ENCODE data around the gene CBX6.
"Not testable (repeated sequence)": the region's sequence is repeated elsewhere in the genome, so short reads cannot be mapped to it uniquely, and the experiment has no call there.

The CBX6 gene

DNA sequence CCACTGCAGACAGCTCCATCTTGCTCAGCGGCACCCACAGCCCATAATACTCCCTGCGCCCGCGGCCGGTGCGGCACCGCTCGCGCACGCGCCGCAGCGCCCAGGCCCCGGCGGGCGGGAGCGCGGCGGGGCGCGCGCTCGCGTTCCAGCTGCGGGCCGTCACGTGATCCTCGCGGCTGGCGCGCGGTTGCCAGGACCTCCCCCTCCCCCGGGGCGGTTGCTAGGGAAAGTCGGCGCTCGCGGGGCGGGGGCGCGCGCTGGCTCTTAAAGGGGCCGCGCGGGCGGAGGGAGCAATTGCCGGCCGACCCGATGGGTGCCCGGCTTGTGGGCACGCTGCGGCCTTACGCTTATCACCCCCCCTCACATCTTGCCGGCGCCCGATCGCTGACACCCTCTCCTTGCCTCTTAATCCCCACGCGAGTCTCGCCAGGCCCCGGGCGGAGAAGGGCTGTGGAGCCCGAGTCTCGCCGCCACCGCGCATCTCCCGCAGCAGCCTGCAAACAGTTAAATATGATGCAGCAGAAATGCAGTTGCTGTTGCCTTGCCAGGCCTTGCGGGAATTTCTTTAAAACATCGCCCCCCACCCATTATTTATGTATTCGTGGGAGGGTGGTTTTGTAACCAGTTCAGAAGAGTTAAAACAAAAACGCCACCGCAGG lies at the start of gene CBX6:
Gene CBX6 (minus strand): TSS at position 45 of the 659 bp plus-strand sequence. CDS start 26 bp downstream, at position 19.
- peak; percentile 95 for DNase-seq

DNA sequence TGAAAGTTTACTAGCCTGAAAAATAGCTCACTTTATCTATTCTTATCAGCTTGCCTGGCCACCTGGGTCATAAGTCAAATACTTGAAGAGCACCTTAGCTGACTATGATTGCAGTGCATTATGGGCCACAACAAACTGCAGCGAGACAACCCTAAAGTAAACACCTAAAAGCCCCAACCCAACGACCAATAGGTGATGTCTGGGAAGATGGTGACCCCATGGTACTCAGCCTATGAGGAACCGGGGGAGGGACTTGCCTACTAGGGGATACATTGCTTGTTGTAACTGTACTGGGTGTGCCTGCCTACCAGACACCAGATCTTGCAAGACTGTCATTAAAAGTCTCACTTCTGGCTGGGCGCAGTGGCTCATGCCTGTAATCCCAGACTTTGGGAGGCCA lies 49.8 kb upstream of the CBX6 start:
- no peak for DNase-seq

DNA sequence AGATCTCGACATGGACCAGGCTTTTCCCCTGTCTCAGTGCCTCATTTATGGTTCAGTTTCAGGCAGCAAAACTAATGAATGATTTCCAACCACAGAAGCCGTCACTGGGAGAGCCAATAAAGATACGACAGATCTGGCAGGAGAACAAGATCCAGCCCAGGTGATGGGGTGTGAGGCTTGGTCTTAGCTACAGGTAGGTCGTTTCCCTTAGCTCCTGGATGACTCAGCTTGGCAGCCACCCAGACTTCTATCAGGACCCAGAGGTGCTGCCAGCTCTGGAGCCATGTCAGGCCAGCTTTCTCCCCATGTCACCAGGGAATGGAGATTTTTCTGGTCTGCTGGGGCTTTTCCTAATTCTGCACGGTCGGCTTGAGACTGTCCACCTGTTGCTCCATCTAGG lies 49.1 kb upstream of the CBX6 start:
- DNase-seq: no peak

DNA sequence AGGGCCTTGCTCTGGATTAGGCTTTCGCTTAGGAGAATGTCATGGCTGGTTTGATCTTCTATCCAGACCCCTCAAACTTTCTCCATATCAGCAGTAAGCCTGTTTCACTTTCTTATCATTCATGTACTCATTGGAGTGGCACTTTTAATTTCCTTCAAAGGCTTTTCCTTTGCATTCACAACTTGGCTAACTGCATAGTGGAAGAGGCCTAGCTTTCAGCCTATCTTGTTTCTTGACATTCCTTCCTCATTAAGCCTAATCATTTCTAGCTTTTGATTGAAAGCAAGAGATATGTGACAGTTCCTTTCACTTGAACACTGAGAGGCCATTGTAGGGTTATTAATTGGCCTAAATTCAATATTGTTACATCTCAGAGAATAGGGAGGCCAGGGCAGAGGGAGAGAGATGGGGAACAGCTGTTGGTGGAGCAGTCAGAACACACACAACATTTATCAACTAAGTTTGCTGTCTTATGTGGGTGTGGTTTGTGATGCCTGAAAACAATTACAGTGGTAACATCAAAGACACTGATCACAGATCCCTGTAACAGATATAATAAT lies 47.7 kb upstream of the CBX6 start:
- DNase-seq: no peak

DNA sequence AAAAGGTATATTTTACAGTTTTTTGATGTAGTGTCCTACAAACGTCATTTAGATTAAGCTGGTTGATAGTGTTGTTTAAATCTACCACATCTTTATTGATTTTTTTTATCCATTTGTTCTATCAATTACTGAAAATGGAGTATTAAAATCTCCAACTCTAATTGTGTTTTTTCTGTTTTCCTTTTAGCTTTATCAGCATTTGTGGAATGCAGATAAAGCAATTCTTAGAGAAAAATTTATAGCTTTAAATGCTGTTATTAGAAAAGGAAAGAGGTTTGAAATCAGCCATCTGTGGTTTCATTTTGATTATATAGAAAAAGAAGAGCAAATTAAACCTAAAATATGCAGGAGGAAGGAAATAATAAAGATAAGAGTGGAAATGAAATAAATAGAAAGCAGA lies 39.4 kb upstream of the CBX6 start:
- DNase-seq: no peak

DNA sequence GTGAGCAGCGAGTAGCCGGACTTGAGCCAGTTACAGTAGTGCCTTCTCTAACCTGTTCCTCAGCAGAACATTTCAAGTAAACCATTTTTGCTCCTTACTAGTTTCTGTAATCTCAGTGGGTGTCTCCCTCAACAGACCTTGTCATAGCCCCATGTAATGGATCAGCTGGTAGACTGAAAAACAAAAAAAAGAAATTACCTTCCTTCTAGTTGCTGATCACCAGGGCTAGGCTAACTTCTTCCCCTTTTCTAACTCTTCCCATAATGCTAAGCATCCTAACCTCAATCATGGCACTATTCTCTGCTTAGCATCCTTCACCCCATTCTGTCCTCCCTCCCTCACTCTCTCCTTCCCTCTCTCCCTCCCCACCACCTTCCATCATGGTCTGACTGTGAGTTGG lies 35.8 kb upstream of the CBX6 start:
- DNase-seq: no peak

DNA sequence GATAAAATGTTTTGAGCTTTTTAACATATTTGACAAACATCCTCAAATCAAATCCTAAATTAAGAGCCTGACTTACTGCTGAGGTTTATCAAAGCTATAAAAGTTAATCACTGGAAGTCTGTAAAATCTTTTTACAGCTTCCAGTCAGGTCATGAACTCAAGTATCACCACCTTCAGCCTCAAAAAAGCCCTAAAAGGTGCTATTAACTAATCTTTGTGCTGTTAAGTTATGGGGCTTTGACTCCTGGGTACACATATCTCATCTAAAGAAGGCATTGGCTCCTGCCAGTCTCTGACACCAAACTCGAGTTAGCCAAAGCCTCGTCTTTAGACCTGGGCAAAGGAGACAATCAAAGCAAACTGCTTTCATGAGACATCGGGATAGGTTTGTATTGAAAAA lies 34.0 kb upstream of the CBX6 start:
- DNase-seq: no peak

DNA sequence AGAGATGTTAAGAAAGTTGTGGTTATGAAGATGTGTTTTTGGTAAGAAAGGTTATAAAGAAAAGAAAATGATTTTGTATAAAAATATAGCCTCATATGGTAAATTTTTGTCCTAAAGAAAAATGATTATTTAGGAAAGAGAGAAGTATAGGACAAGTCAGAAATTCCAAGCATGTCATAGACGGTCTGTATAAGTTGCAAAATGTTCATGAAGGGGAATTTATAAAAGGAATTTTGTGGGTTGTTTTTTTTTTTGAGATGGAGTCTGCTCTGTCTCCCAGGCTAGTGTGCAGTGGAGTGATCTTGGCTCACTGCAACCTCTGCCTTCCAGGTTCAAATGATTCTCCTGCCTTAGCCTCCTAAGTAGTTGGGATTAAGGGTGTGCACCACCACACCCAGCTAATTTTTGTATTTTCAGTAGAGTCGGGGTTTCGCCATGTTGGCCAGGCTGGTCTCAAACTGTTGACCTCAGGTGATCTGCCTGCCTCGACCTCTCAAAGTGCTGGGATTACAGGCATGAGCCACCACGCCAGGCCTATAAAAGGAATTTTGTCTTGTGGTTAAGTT lies 32.1 kb upstream of the CBX6 start:
- DNase-seq: not testable (repeated sequence)

DNA sequence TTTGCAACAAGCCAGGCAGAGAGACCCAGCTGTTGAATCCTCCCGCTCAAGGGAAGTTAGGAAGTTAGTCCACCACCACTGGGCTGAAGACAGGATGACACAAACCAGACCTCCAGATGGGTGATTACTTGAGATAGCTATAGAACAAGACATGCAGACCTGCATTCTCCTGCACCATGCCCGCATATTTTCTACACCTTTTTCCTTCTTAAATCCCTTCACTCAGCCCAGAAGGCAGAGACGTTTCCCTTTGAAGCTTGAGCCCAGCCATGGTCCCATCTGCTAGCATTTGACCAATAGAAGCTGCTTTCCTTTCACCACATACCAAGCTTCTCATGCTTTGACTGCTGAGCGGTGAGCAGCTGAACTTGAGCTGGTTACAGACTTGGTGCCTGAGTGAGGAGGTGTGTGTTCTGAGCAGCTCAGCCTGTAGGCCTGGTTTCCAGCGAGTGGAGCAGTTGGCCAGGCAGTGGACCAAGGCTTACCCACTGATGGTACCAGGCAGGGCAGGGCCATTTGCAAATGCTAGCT lies 29.2 kb upstream of the CBX6 start:
- no peak for DNase-seq

DNA sequence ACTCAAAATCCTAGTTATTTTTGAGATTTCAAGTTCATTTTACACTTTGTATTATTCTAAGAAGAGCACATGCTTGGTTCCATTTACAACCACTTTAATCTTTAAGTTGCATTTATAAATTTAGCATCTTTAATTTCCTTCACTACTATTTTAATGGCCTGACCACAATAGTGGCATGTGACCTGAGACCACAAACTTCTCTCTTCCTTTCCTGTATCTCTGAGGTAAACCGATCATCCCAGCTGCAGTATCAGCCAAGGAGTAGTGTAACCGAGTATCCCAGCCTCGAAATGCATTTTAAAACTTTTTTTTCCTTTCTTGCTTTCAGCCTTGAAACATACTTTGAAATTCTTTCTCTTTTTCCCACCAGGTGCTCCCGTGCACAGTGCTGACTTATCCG lies 28.7 kb upstream of the CBX6 start:
- DNase-seq: no peak

DNA sequence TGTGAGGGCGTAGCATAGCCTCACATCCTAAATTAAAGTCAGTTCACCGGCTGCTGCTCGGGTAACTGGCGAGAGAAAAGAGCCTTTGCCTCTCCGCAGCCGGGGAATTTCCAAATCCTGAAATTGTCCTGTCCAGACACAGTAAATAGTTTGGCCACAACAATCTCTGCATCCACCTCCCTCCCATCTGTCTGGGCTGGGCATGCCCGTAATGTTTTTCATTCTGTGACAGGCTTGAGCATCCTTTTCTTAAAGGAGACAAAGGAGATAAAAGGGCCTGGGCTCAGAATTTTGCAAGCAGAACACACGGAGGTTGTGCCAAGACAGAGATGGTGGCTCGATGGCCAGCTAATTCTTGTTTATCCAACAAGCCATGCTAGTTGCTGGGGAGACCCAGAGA lies 19.2 kb upstream of the CBX6 start:
- DNase-seq: no peak

DNA sequence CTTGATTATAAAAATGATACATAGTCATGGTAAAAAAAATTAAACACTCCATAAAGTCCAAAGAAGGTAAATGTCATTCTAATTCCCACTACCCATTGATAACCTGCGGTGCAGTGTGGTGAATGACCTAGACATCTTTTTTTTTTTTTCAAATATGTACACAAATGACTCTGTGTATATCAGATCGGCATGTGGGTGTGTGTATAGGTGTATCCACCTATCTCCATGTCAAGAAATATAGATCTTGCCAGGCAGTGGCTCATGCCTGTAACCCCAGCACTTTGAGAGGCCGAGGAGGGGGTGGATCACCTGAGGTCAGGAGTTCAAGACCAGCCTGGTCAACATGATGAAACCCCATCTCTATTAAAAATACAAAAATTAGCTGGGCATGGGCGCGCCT lies 18.4 kb upstream of the CBX6 start:
- DNase-seq: no peak

DNA sequence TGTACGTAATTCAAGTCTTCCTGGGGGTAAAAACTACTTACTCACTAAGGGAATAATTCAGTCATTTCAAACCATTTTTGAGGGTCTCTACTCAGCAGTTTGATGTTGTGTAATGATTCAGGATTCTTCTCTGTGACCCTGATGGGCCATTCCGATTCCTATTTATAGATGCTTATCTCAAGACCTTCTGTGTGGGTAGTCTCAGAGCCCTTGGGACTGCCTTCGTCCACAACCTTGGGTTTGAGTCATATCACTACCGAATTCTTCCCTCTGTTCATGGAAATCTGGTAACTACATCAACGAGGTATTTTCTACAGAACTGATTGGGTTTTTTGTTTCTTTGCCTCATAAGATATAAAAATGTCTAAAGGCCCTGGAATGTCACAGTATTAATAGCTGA lies 14.3 kb upstream of the CBX6 start:
- no peak for DNase-seq

DNA sequence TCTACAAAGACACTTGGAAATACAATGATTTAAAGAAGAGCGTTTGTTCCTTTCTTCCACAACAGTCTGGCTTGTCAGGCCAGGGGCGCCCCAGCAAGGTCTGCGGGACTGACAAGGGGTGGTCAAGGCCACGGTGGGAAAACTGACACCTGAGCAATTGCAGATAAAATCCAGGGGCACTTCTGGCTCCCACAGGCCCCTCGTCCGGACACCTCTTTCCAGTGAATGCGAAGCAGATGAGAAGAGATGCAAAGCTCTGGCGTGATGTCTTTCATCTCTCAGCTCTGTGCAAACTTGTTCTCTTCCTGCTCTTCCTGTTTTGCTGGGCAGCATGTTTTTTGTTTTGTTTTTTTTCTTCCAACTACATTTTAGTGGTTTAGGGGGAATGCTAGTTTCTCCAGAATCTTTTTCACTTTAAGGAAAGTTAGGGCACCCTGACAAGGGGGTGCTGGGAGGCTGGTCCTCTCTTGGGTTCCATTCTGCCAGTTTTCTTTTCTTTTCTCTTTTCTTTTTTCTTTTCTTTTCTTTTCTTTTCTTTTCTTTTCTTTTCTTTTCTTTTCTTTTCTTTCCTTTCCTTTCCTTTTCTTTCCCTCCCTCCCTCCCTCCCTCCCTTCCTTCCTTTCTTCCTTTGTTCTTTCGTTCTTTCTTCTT lies 11.1 kb upstream of the CBX6 start:
- DNase-seq: no peak

DNA sequence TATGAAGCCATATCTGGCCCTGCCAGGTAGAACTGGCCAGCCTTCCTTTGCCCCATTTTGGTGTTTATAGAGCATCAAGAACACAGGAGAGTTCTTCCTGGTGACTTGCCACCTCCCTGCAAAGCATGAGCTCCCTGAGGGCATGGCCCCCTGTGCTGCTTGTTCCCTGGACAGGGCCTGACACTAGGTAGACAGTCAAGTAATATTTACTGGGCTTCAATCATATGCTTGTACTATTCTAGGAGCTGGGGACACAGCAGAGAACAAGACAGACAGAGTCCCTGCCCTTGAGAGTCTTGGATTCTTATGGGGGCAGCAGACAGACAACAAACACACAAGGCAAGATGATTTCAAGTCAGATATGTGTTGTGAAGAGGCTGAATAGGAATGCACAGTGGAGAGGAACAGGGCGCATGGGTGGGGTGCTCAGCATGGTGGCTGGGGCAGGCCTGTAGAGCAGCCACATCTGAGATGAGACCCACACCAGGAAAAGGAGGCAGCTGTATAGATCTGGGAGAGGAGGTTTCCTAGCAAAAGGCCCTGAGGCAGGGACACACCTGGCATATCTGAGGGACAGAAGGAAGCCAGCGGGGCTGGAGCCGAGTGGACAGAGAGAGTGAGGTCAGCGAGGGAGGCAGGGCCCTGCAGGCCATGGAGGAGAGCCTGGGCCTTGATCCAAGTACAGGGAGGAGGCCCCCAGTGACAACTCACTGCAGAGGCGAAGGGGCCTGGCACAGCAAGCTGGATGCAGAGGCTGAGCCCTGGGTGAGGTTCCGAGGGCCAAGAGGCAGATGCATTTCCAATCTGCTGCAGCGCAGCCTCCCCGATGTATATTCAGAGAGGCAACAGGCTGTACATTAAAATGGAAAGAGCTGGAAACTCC lies 10.2 kb upstream of the CBX6 start:
- no peak for DNase-seq

DNA sequence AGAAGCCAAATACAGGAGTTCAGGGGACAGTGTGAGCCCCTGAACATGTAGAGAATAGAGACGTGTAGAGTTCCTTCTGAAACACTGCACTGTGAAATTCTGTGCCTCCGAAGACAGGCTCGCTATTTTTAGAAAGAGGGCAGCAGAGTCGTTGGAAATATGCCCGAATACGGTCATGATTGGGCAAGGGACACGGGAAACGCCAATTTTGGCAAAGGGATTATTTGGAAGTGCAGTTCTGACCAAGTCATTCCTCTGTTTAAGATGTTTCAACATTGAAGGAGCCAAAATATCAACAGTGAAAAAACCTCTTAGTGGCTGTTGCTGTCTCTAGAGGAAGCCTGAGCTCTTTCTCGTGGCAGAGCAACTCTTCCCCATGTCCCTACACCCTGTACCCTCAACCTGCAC lies 9.5 kb upstream of the CBX6 start:
- no peak for DNase-seq

DNA sequence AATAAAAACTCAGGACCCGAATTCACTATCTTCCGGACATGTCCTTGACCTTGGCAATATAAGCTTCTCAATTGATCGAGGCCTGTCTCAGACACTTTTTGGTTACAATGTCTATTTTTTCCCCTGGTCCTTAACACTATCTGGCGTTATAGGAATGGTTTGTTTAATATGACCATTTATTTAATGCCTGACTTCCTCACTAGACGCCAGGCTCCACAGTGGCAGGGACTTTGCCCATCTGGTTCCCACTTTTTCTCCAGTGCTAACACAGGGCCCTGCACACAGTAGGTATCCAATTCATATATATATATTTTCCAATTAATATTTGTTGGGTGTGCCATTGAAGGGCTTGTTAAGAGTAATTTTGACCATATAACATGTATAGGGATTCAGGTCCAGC lies 7.9 kb upstream of the CBX6 start:
- no peak for DNase-seq

DNA sequence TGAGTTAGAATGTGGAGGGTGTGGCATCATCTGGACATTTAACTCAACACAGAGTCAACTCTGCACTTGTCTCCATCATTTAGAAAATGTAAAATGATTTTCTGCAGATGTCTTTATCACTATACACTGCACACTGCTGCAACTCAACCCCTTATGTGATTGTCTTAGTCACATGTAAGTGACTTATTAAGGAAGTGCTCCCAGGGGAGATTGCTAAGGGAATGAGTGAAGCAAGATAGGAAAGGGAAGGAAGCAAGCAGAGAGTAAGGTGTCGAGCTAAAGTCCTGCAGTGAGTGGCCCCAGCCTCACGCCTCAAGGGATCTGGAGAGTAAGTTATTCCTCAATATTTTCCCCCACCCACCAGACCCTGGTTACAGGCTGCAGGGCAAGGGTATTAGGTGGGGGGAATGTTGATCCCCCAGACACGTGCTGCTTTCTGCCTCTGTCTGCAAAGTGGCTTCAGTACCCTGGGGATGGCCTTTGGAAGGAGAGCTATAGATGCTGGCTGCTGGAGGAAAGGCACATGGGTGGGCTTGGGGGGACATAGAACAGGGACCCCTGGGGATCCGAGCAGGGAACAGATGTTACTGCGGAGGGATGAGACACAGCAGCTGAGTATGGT lies 7.2 kb upstream of the CBX6 start:
- no peak for DNase-seq

DNA sequence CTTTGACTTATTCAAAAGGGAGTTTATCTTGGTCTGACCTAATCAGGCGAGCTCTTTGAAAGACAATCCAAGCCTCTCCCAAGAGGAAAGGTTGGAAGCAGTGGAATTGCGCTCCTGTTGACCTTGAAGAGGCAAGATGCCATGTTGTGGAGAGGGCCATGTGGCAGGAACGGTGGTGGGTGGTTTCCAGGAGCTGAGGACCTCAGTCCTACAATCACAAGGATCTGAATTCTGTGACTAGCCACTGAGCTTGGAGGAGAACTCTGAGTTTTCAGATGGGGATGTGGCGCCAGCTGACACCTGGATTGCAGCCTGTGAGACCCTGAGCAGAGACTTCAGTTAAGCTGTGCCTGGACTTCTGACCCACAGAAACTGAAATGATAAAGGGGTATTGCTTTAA lies 6.0 kb upstream of the CBX6 start:
- no peak for DNase-seq

DNA sequence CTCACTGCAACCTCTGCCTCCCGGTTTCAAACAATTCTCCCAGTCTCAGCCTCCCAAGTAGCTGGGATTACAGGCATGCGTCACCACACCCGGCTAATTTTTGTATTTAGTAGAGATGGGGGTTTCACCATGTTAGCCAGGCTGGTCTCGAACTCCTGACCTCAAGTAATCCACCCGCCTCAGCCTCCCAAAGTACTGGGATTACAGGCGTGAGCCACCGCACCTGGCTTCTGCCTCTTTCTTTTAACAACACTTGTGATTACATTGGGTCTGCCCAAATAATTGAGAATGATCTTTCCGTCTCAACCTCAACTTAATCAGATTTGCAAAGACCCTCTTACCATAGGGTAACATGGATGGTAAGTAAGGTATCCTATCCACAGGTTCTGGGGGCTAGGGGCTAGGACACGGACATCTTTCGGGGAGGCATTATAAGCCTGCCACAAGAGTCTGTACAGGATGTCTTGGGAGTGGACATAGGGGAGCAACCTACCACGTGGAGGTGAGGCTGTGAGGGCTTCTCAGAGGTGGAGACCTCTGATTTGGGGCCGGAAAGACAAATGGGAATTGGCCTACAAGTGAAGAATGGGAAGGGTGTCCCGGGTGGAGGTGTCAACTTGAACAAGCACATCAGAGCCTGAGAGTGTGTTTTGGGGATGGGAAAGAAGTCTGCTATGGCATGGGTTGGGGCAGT lies 2.7 kb upstream of the CBX6 start:
- DNase-seq: no peak

DNA sequence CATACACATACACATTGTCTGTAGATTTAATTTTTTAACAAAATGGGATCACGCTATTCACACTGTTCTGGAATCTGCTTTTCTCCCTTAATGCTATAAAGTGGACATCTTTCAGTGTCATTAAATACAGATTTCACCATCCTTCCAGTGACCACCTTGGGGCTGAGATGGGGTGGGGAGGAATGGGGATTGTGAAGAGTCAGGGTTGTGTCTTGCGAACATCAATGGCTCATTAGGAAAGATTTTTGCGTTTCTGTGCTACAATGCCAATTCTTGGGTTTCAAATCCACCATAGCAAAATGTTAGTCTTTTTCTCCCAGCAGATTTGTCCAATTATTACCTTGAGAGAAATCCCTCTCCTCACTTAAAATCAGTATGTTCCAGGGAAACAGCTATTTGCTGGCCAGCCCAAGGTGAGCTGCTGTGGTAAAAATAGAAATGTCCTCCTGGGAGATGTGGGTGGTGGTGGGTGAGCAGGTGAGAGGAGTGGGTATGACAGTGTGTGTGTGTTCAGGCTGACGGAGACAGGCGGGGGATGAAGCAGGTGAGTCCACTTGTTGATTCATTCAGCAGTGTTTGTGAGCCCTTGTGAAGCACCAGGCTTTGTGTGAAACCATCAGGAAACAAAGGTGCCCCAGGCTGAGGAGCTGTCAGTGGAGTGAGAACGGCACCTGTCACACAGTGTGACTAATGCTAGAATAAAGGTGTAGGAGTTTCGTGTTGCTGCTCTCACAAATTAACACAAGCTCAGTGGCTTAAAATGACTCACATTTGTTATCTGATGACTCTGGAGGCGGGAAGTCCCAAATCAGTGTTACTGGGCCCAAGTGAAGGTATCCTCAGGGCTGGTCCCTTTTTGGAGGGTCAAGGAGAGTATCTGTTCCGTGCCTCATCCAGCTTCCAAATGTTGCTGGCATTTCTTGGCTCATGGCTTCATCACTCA lies 1.7 kb upstream of the CBX6 start:
- peak; percentile 54 to 63 for DNase-seq

All from stimulated activated CD4-positive, alpha-beta T cell treated with anti-CD3 and anti-CD28 coated beads, Interleukin-2, amount 100 ng/mL, for 48 hours (primary cell).